Neural progenitor cell (in vitro differentiated cells): ENCODE data around the gene ITM2B. TPM values are rescaled to one million over a fixed set of nuclear protein-coding genes. Genes with fewer than 3 reads are reported as not detected.
"Not testable (repeated sequence)": the region's sequence is repeated elsewhere in the genome, so short reads cannot be mapped to it uniquely, and the experiment has no call there.

Source experiments
- DNase-seq: peaks from one replicate; pipeline ENCODE4 v3.0.0-alpha.2; 2016; ENCODE audit warnings: low spot score
- H2AFZ ChIP-seq: fragments of 200-600 bp; sonication (generic); replicated peaks from 2 replicates; pipeline ENCODE4 v1.6.1; 2016; ENCODE audit warnings: antibody characterized with exemption
- H3F3A ChIP-seq: fragments of 200-600 bp; sonication (generic); 2 replicates; pipeline ENCODE4 v1.6.1; 2016; ENCODE audit warnings: antibody characterized with exemption, low read depth
- H3K27ac ChIP-seq: fragments of 200-600 bp; sonication (generic); 2 replicates; pipeline ENCODE4 v1.5.1; 2016; ENCODE audit warnings: mild to moderate bottlenecking
- H3K27me3 ChIP-seq: fragments of 200-600 bp; sonication (generic); 2 replicates; pipeline ENCODE4 v1.6.1; 2016; ENCODE audit warnings: mild to moderate bottlenecking, moderate library complexity
- H3K36me3 ChIP-seq: fragments of 200-600 bp; sonication (generic); 2 replicates; pipeline ENCODE4 v1.5.1; 2016
- H3K4me1 ChIP-seq: fragments of 200-600 bp; sonication (generic); 2 replicates; pipeline ENCODE4 v1.6.1; 2016; ENCODE audit warnings: mixed run types
- H3K4me2 ChIP-seq: fragments of 200-600 bp; sonication (generic); 2 replicates; pipeline ENCODE4 v1.6.1; 2016
- H3K4me3 ChIP-seq: fragments of 200-600 bp; sonication (generic); 2 replicates; pipeline ENCODE4 v1.5.1; 2016
- H3K79me2 ChIP-seq: fragments of 200-600 bp; sonication (generic); 2 replicates; pipeline ENCODE4 v1.6.1; 2016; ENCODE audit warnings: low read depth
- H3K9ac ChIP-seq: fragments of 200-600 bp; sonication (generic); 2 replicates; pipeline ENCODE4 v1.6.1; 2016
- H3K9me3 ChIP-seq: fragments of 200-600 bp; sonication (generic); 2 replicates; pipeline ENCODE4 v1.5.1; 2016; ENCODE audit warnings: low read depth
- H4K20me1 ChIP-seq: fragments of 200-600 bp; sonication (generic); 2 replicates; pipeline ENCODE4 v1.6.1; 2016; ENCODE audit warnings: low read depth
- H3K27ac Mint-ChIP-seq: 3 replicates; pipeline ENCODE4 v1.8.0; 2021; ENCODE audit warnings: mixed read lengths
- H3K27me3 Mint-ChIP-seq: 2 replicates; pipeline ENCODE4 v1.8.0; 2022; ENCODE audit warnings: low read depth, mild to moderate bottlenecking, inconsistent platforms, moderate library complexity, mixed read lengths; ENCODE audit not compliant: insufficient read depth
- H3K36me3 Mint-ChIP-seq: 3 replicates; pipeline ENCODE4 v1.8.0; 2021; ENCODE audit warnings: mixed read lengths
- H3K4me1 Mint-ChIP-seq: 3 replicates; pipeline ENCODE4 v1.8.0; 2021; ENCODE audit warnings: mixed read lengths
- H3K4me3 Mint-ChIP-seq: 3 replicates; pipeline ENCODE4 v1.8.0; 2021; ENCODE audit warnings: mild to moderate bottlenecking, moderate library complexity, mixed read lengths
- H3K9me3 Mint-ChIP-seq: 3 replicates; pipeline ENCODE4 v1.8.0; 2020; ENCODE audit warnings: mixed read lengths
- CTCF ChIP-seq: fragments of 200-600 bp; sonication (generic); IDR thresholded peaks from 2 replicates; pipeline ENCODE4 v1.5.1; 2017; ENCODE audit warnings: antibody characterized with exemption, mild to moderate bottlenecking
- EZH2 ChIP-seq: fragments of 200-600 bp; sonication (generic); IDR thresholded peaks from 2 replicates; pipeline ENCODE4 v1.6.1; 2017; ENCODE audit warnings: antibody characterized with exemption, mild to moderate bottlenecking, moderate library complexity
- EZH2phosphoT487 ChIP-seq: fragments of 200-600 bp; sonication (generic); IDR thresholded peaks from 2 replicates; pipeline ENCODE4 v1.6.1; 2017; ENCODE audit warnings: antibody characterized with exemption
- total RNA-seq: library from RNA; depleted of rRNA; stranded (reverse); fragments of >200 nt; gene quantifications from 2 replicates; pipeline ENCODE4 v1.2.3, GENCODE V29; 2015; ENCODE audit warnings: low replicate concordance

ITM2B gene
- total RNA-seq, 1 donor from 2014 or later, result 172 TPM

DNA sequence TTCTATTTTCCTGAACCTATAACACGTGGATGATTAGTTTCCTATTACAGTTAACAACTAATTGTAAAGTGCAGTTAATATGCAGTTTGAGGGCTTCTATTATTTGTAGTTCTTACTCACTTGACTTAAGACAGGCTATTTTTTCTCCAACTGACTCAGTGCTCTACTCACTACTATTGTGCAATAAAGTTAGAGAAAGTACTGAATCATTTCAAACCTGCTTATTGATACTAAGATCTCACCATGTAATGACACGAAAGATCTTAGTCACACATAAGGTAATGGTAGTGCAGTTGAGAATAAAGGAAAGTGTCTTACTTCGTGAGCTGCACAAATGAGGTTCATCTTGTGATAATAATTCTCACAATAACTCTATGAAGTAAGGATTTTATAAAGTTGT lies 22.8 kb upstream of the ITM2B start:
- no peaks in the 10 kb centered on the region for H3K4me1 ChIP-seq
- Mint-ChIP-seq H3K4me3 (no peak overlapping the region), H3K9me3 (peaks cover 11% of the 10 kb centered on the region), H3K27ac (no peak overlapping the region), H3K27me3 (peaks cover 5% of the 10 kb centered on the region), H3K4me1 (no peaks in the 10 kb centered on the region), H3K36me3 (no peaks in the 10 kb centered on the region)
- H3K4me2 ChIP-seq, result no peak overlapping the region
- H3F3A ChIP-seq, result no peaks in the 10 kb centered on the region
- no peaks in the 10 kb centered on the region for H3K9me3 ChIP-seq
- no peak overlapping the region for H3K27ac ChIP-seq
- no peak for TF ChIP-seq EZH2
- no peak for TF ChIP-seq CTCF
- no peak for TF ChIP-seq EZH2phosphoT487
- no peaks in the 10 kb centered on the region for H3K27me3 ChIP-seq
- H3K4me3 ChIP-seq, result no peak overlapping the region
- DNase-seq, result no peak
- no peaks in the 10 kb centered on the region for H4K20me1 ChIP-seq
- H2AFZ ChIP-seq, result no peak overlapping the region
- no peak overlapping the region for H3K9ac ChIP-seq
- H3K36me3 ChIP-seq, result no peaks in the 10 kb centered on the region
- H3K79me2 ChIP-seq, result no peaks in the 10 kb centered on the region

GRCh38 chr13:48214519-48215121 lies 18.4 kb upstream of the ITM2B start:
- no peak overlapping the region for H3K4me2 ChIP-seq
- no peaks in the 10 kb centered on the region for H3K4me1 ChIP-seq
- Mint-ChIP-seq H3K36me3 (no peaks in the 10 kb centered on the region), H3K9me3 (peaks cover 5% of the 10 kb centered on the region), H3K27me3 (peaks cover 3% of the 10 kb centered on the region), H3K4me3 (no peak overlapping the region), H3K27ac (no peak overlapping the region), H3K4me1 (no peaks in the 10 kb centered on the region)
- H3F3A ChIP-seq, result no peaks in the 10 kb centered on the region
- no peak overlapping the region for H3K27ac ChIP-seq
- H3K9me3 ChIP-seq, result no peaks in the 10 kb centered on the region
- no peaks in the 10 kb centered on the region for H3K27me3 ChIP-seq
- H3K36me3 ChIP-seq, result no peaks in the 10 kb centered on the region
- no peak for DNase-seq
- no peak overlapping the region for H3K9ac ChIP-seq
- TF ChIP-seq EZH2phosphoT487 (no peak), CTCF (no peak), EZH2 (no peak)
- H3K79me2 ChIP-seq, result no peaks in the 10 kb centered on the region
- H3K4me3 ChIP-seq, result no peak overlapping the region
- H2AFZ ChIP-seq, result no peak overlapping the region
- no peaks in the 10 kb centered on the region for H4K20me1 ChIP-seq

DNA sequence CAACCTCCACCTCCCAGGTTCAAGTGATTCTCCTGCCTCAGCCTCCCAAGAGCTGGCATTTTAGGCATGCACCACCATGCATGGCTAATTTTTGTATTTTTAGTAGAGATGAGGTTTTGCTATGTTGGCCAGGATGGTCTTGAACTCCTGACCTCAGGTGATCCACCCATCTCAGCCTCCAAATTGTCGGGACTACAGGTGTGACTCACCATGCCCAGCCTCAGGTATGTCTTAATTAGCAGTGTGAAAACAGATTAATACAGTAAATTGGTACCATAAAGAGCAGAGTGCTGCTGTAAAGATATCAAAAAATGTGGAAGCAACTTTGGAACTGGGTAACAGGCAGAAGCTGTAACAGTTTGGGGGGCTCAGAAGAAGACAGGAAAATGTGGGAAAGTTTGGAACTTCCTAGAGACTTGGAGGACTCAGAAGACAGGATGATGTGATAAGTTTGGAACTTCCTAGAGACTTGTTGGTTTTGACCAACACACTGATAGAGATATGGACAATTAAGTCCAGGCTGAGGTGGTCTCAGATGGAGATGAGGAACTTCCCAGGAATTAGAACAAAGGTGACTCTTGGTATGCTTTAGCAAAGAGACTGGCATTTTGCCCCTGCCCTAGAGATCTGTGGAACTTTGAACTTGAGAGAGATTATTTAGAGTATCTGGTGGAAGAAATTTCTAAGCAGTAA lies 17.3 kb upstream of the ITM2B start:
- H3K4me2 ChIP-seq, H3K27ac Mint-ChIP-seq, H3K4me3 ChIP-seq, H3K27ac ChIP-seq, H3K4me3 Mint-ChIP-seq, H3K4me1 ChIP-seq, H3K36me3 ChIP-seq, H3K9me3 Mint-ChIP-seq, H3K36me3 Mint-ChIP-seq, H4K20me1 ChIP-seq, H3F3A ChIP-seq, H3K9me3 ChIP-seq, H3K4me1 Mint-ChIP-seq, H3K27me3 Mint-ChIP-seq, H2AFZ ChIP-seq, H3K79me2 ChIP-seq, H3K9ac ChIP-seq, DNase-seq, H3K27me3 ChIP-seq: not testable (repeated sequence)

DNA sequence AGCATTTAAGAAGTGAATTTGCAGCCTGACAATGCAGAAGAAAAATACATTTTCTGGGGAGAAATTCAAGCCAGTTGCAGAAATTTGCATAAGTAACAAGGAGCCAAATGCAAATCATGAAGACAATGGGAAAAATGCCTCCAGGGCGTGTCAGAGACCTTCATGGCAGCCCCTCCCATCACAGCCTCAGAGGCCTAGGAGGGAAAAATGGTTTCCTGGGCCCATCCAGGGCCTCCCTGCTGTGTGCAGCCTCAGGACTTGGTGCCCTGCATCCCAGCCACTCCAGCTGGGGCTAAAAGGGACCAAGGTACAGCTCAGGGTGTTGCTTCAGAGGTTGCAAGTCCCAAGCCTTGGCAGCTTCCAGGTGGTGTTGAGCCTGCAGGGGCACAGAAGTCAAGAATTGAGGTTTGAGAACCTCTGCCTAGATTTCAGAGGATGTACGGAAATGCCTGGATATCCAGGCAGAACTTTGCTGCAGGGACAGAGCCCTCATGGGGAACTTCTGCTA lies 16.7 kb upstream of the ITM2B start:
- no peaks in the 10 kb centered on the region for H3K4me1 ChIP-seq
- peaks cover 3% of the 10 kb centered on the region for H3K27me3 Mint-ChIP-seq
- no peak overlapping the region for H3K4me2 ChIP-seq
- H3K27ac Mint-ChIP-seq, result no peak overlapping the region
- H3K9ac ChIP-seq, result no peak overlapping the region
- no peaks in the 10 kb centered on the region for H3K36me3 ChIP-seq
- no peak overlapping the region for H2AFZ ChIP-seq
- H3K9me3 Mint-ChIP-seq, result peaks cover 5% of the 10 kb centered on the region
- H3K4me3 Mint-ChIP-seq, result no peak overlapping the region
- H3F3A ChIP-seq, result no peaks in the 10 kb centered on the region
- no peak for DNase-seq
- H3K4me1 Mint-ChIP-seq, result no peaks in the 10 kb centered on the region
- H3K9me3 ChIP-seq, result no peaks in the 10 kb centered on the region
- no peaks in the 10 kb centered on the region for H3K79me2 ChIP-seq
- no peaks in the 10 kb centered on the region for H3K27me3 ChIP-seq
- TF ChIP-seq EZH2phosphoT487 (no peak), EZH2 (no peak)
- no peak overlapping the region for H3K4me3 ChIP-seq
- no peaks in the 10 kb centered on the region for H4K20me1 ChIP-seq
- no peaks in the 10 kb centered on the region for H3K36me3 Mint-ChIP-seq
- H3K27ac ChIP-seq, result no peak overlapping the region
